Measurements from ENCODE around the gene ERMAP. TPM values are rescaled to one million over a fixed set of nuclear protein-coding genes. Genes with fewer than 3 reads are reported as not detected.

ERMAP gene
- total RNA-seq, 4 donors from 2014 or later: 12.5 to 30.7 (median 14.1) TPM

- Histone ChIP-seq H3K36me3 (no peaks in the 10 kb centered on the region), H3K4me3 (no peak overlapping the region), H3K27me3 (no peaks in the 10 kb centered on the region), H3K9me3 (no peaks in the 10 kb centered on the region), H3K27ac (no peak overlapping the region), H3K4me1 (peaks cover 0 to 20% (median 5%) of the 10 kb centered on the region in 4 donors)
- TF ChIP-seq EP300 (IDR thresholded peaks at IDR 0.05; ENCODE audit: low read depth) (no peak), CTCF (IDR thresholded peaks at IDR 0.05) (no peak), POLR2A (IDR thresholded peaks at IDR 0.05) (no peak), POLR2AphosphoS5 (IDR thresholded peaks at IDR 0.05) (no peak)
- DNase-seq: no peak
- in situ Hi-C loops (cut with MboI; ENCODE audit: low pct_ligation_motif_present in 1 of 4, low pct_unique_long_range_greater_than_20kb in 1 of 4, low sequenced_read_pairs in 3 of 4): no loop called here
- intact Hi-C loops (cut with DNase I; ENCODE audit: low total_unique reads): no loop called here
- WGBS, 2 donors (ENCODE audit: low coverage in 1 of 2): 94 to 100% methylated on average over 2 of the region's 2 CpGs
Measured at GRCh38 chr1:42821690-42822089, 4.8 kb downstream of the ERMAP start.

GRCh38 chr1:42822800-42823392, 6.0 kb downstream of the ERMAP start:
- peaks cover 0 to 15% (median under 1%) of the 10 kb centered on the region in 4 donors for H3K4me1 ChIP-seq
- in situ Hi-C loops (cut with MboI; ENCODE audit: low pct_ligation_motif_present in 1 of 4, low pct_unique_long_range_greater_than_20kb in 1 of 4, low sequenced_read_pairs in 3 of 4): no loop called here
- no peaks in the 10 kb centered on the region for H3K27me3 ChIP-seq
- H3K36me3 ChIP-seq: no peaks in the 10 kb centered on the region
- TF ChIP-seq CTCF (IDR thresholded peaks at IDR 0.05): no peak
- TF ChIP-seq POLR2AphosphoS5 (IDR thresholded peaks at IDR 0.05): no peak
- no peak for TF ChIP-seq EP300 (IDR thresholded peaks at IDR 0.05; ENCODE audit: low read depth)
- TF ChIP-seq POLR2A (IDR thresholded peaks at IDR 0.05): no peak
- no peak for DNase-seq
- H3K9me3 ChIP-seq: no peaks in the 10 kb centered on the region
- intact Hi-C loops (cut with DNase I; ENCODE audit: low total_unique reads): no loop called here
- 64 to 77% methylated on average over 2 of the region's 2 CpGs for WGBS, 2 donors (ENCODE audit: low coverage in 1 of 2)
- H3K27ac ChIP-seq: no peak overlapping the region
- no peak overlapping the region for H3K4me3 ChIP-seq

- DNase-seq: no peak
- H3K4me3 ChIP-seq: no peak overlapping the region
- in situ Hi-C loops (cut with MboI; ENCODE audit: low pct_ligation_motif_present in 1 of 4, low pct_unique_long_range_greater_than_20kb in 1 of 4, low sequenced_read_pairs in 3 of 4) (no loop called here), intact Hi-C loops (cut with DNase I; ENCODE audit: low total_unique reads) (no loop called here)
- peaks cover 0 to 8% (median 0%) of the 10 kb centered on the region in 4 donors for H3K4me1 ChIP-seq
- no peaks in the 10 kb centered on the region for H3K9me3 ChIP-seq
- TF ChIP-seq POLR2A (IDR thresholded peaks at IDR 0.05) (no peak), POLR2AphosphoS5 (IDR thresholded peaks at IDR 0.05) (no peak), EP300 (IDR thresholded peaks at IDR 0.05; ENCODE audit: low read depth) (no peak), CTCF (IDR thresholded peaks at IDR 0.05) (no peak)
- no peak overlapping the region for H3K27ac ChIP-seq
- no peaks in the 10 kb centered on the region for H3K36me3 ChIP-seq
- H3K27me3 ChIP-seq: no peaks in the 10 kb centered on the region
- 92 to 93% methylated on average over 3 to 4 of the region's 4 CpGs for WGBS, 2 donors (ENCODE audit: low coverage in 1 of 2)
Measured at GRCh38 chr1:42824481-42825035, 7.6 kb downstream of the ERMAP start.

GRCh38 chr1:42825036-42825851, 8.3 kb downstream of the ERMAP start:
- TF ChIP-seq CTCF (IDR thresholded peaks at IDR 0.05): no peak
- no peak for TF ChIP-seq POLR2A (IDR thresholded peaks at IDR 0.05)
- no peak for DNase-seq
- H3K4me1 ChIP-seq: peaks cover 0 to 8% (median 0%) of the 10 kb centered on the region in 4 donors
- no peak overlapping the region for H3K27ac ChIP-seq
- intact Hi-C loops (cut with DNase I; ENCODE audit: low total_unique reads): no loop called here
- in situ Hi-C loops (cut with MboI; ENCODE audit: low pct_ligation_motif_present in 1 of 4, low pct_unique_long_range_greater_than_20kb in 1 of 4, low sequenced_read_pairs in 3 of 4): no loop called here
- H3K27me3 ChIP-seq: no peaks in the 10 kb centered on the region
- no peaks in the 10 kb centered on the region for H3K36me3 ChIP-seq
- WGBS, 2 donors (ENCODE audit: low coverage in 1 of 2): 79 to 81% methylated on average over 7 to 10 of the region's 10 CpGs
- H3K9me3 ChIP-seq: no peaks in the 10 kb centered on the region
- no peak overlapping the region for H3K4me3 ChIP-seq
